HCT116 (cell line): ENCODE results near the gene CD9.

Source experiments
- POLR2A ChIP-seq: IDR thresholded peaks from 2 replicates; pipeline ENCODE4 v1.7.0; 2011; ENCODE audit warnings: borderline replicate concordance; ENCODE audit not compliant: insufficient read depth, insufficient read length; ENCODE audit errors: extremely low read depth
- SIN3A ChIP-seq: IDR thresholded peaks from 2 replicates; pipeline ENCODE4 v1.6.1; 2012; ENCODE audit warnings: low read depth
- TF ChIP-seq, protein P1 (sequence below): IDR thresholded peaks from 2 replicates; pipeline ENCODE4 v1.6.1; 2012

DNA sequence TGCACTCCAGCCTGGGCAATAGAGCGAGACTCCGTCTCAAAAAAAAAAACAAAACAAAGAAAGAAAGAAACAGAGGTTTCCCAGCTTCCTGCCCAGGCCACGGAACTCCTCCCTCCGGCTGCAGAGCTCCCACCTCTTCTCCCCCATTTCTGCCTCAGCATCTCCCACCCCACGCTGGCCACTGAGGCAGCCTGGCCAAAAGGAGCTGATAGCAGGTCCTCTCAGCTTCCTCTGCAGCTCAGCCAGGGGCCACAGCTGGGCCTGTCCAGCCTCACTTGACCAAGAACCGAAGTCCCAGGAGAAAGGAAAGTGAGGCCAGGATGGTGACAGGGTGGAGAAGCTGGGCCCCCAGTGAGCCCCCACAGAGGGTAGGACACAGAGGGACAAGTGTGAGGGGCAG lies 33.4 kb upstream of the CD9 start:
- TF ChIP-seq POLR2A: no peak
- TF ChIP-seq, protein P1, sequence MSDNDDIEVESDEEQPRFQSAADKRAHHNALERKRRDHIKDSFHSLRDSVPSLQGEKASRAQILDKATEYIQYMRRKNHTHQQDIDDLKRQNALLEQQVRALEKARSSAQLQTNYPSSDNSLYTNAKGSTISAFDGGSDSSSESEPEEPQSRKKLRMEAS: no peak
- no peak for TF ChIP-seq SIN3A
